Posterior vena cava (tissue), 2 donors: Measurements from ENCODE around the gene STRN3. TPM values are rescaled to one million over a fixed set of nuclear protein-coding genes. Genes with fewer than 3 reads are reported as not detected.
"Not testable (repeated sequence)": the region's sequence is repeated elsewhere in the genome, so short reads cannot be mapped to it uniquely, and the experiment has no call there.

Source experiments
- DNase-seq: peaks from one replicate; pipeline ENCODE4 v3.0.0-alpha.2; 2020; ENCODE audit warnings: low spot score
- intact Hi-C, 2 donors: fragments of 100-400 bp; cut with DNase I; formaldehyde crosslinking; loops; one replicate each; pipeline versions ENCODE4 v1.14.1 to v1.14.2; 2022 to 2023
- total RNA-seq, 2 donors: library from RNA; stranded (reverse); fragmentation: NEBNext Ultra II Directional; extraction: Animal tissue kit (Norgen Biotek cat#: 25700); gene quantifications; one replicate each; pipeline ENCODE4 v1.2.1, GENCODE V29; 2021
- donor health status: DM: yes; HTN: yes; CAD: no.
- donor health status: DM: yes; HTN: yes; CAD: no.

The STRN3 gene
- total RNA-seq, 2 donors from 2014 or later: 48.2 to 57.4 TPM

GRCh38 chr14:30982533-30982932, 43.6 kb downstream of the STRN3 start:
- no peak for DNase-seq
- intact Hi-C loops: loop anchor here (5.0 to 10.0 kb wide), 2 partner anchors 100 to 102 kb away; no protein-coding TSS in a partner anchor

- intact Hi-C loops: loop anchor here (5.0 to 10.0 kb wide), 2 partner anchors 101 to 104 kb away; no protein-coding TSS in a partner anchor
- no peak for DNase-seq
Observed at GRCh38 chr14:30980980-30981379, 45.2 kb downstream of the STRN3 start.

- DNase-seq: not testable (repeated sequence)
- intact Hi-C loops: loop anchor here (5.0 to 10.0 kb wide), 2 partner anchors 102 to 105 kb away; no protein-coding TSS in a partner anchor
Observed at GRCh38 chr14:30980106-30980704, 46.0 kb downstream of the STRN3 start.

GRCh38 chr14:30977752-30978151, 48.4 kb downstream of the STRN3 start:
- DNase-seq: no peak
- intact Hi-C loops: no loop called here

- intact Hi-C loops: no loop called here
- no peak for DNase-seq
Observed at GRCh38 chr14:30974628-30975027, 51.6 kb downstream of the STRN3 start.

GRCh38 chr14:30972882-30973582, 53.1 kb downstream of the STRN3 start:
- intact Hi-C loops: no loop called here
- no peak for DNase-seq

- intact Hi-C loops: not testable (repeated sequence)
Observed at GRCh38 chr14:30972036-30972732, 54.0 kb downstream of the STRN3 start.

GRCh38 chr14:30971586-30971985, 54.6 kb downstream of the STRN3 start:
- no peak for DNase-seq
- intact Hi-C loops: no loop called here

More at GRCh38 chr14:30972036-30972732, 54.0 kb downstream of the STRN3 start:
- DNase-seq: not testable (repeated sequence)

GRCh38 chr14:30969796-30970195, 56.4 kb downstream of the STRN3 start:
- DNase-seq, intact Hi-C loops: not testable (repeated sequence)

GRCh38 chr14:30967364-30968098, 58.6 kb downstream of the STRN3 start:
- DNase-seq, intact Hi-C loops: not testable (repeated sequence)

GRCh38 chr14:30966415-30967363, 59.5 kb downstream of the STRN3 start:
- intact Hi-C loops: no loop called here
- no peak for DNase-seq

- intact Hi-C loops, DNase-seq: not testable (repeated sequence)
Observed at GRCh38 chr14:30965861-30966260, 60.3 kb downstream of the STRN3 start.

GRCh38 chr14:30962537-30962936, 63.6 kb downstream of the STRN3 start:
- intact Hi-C loops, DNase-seq: not testable (repeated sequence)

GRCh38 chr14:30961330-30961729, 64.8 kb downstream of the STRN3 start:
- no peak for DNase-seq
- intact Hi-C loops: no loop called here

GRCh38 chr14:30960216-30960615, 66.0 kb downstream of the STRN3 start:
- DNase-seq: no peak
- intact Hi-C loops: no loop called here

- no peak for DNase-seq
- intact Hi-C loops: loop anchor here in 1 of 2 donors (5.0 kb wide), 1 partner anchor 1434 kb away; no protein-coding TSS in a partner anchor
Observed at GRCh38 chr14:30958555-30959407, 67.4 kb downstream of the STRN3 start.

- DNase-seq: no peak
- intact Hi-C loops: loop anchor here in 1 of 2 donors (5.0 kb wide), 1 partner anchor 1434 kb away; no protein-coding TSS in a partner anchor
Observed at GRCh38 chr14:30957813-30958370, 68.3 kb downstream of the STRN3 start.
